Smooth muscle cell (in vitro differentiated cells): ENCODE data around the gene MRPL48. TPM values are rescaled to one million over a fixed set of nuclear protein-coding genes. Genes with fewer than 3 reads are reported as not detected.

Source experiments
- DNase-seq: peaks from one replicate; lab custom pipeline; 2025; ENCODE audit not compliant: unreplicated experiment; lab: John Stamatoyannopoulos, UW
- H2AFZ ChIP-seq: fragments of 200-600 bp; sonication (generic); 2 replicates; pipeline ENCODE4 v1.6.0; 2016; ENCODE audit warnings: antibody characterized with exemption, low read depth, mild to moderate bottlenecking
- H3F3A ChIP-seq: fragments of 200-600 bp; sonication (generic); 2 replicates; pipeline ENCODE4 v1.6.0; 2017; ENCODE audit warnings: antibody characterized with exemption, low read depth
- H3K27ac ChIP-seq: fragments of 200-600 bp; sonication (generic); 2 replicates; pipeline ENCODE4 v1.5.1; 2016; ENCODE audit warnings: low read depth, mild to moderate bottlenecking
- H3K27me3 ChIP-seq: fragments of 200-600 bp; sonication (generic); 2 replicates; pipeline ENCODE4 v1.6.1; 2016; ENCODE audit warnings: low read depth, mild to moderate bottlenecking
- H3K36me3 ChIP-seq: fragments of 200-600 bp; sonication (generic); 2 replicates; pipeline ENCODE4 v1.5.1; 2016; ENCODE audit warnings: low read depth
- H3K4me1 ChIP-seq: fragments of 200-600 bp; sonication (generic); 2 replicates; pipeline ENCODE4 v1.5.1; 2016; ENCODE audit warnings: low read depth
- H3K4me2 ChIP-seq: fragments of 200-600 bp; sonication (generic); 2 replicates; pipeline ENCODE4 v1.6.0; 2016; ENCODE audit warnings: mild to moderate bottlenecking
- H3K4me3 ChIP-seq: fragments of 200-600 bp; sonication (generic); 2 replicates; pipeline ENCODE4 v1.5.1; 2016; ENCODE audit warnings: mild to moderate bottlenecking
- H3K79me2 ChIP-seq: fragments of 200-600 bp; sonication (generic); 2 replicates; pipeline ENCODE4 v1.6.0; 2016; ENCODE audit warnings: low read depth, mild to moderate bottlenecking
- H3K9ac ChIP-seq: fragments of 200-600 bp; sonication (generic); 2 replicates; pipeline ENCODE4 v1.6.0; 2016; ENCODE audit warnings: low read depth
- H3K9me3 ChIP-seq: fragments of 200-600 bp; sonication (generic); replicated peaks from 2 replicates; pipeline ENCODE4 v1.5.1; 2016; ENCODE audit warnings: low read depth
- H4K20me1 ChIP-seq: fragments of 200-600 bp; sonication (generic); 2 replicates; pipeline ENCODE4 v1.6.0; 2016; ENCODE audit warnings: low read depth
- CTCF ChIP-seq: fragments of 200-600 bp; sonication (generic); IDR thresholded peaks from 2 replicates; pipeline ENCODE4 v1.5.1; 2017; ENCODE audit warnings: borderline replicate concordance, mild to moderate bottlenecking, antibody characterized with exemption; ENCODE audit not compliant: insufficient read depth, poor library complexity, severe bottlenecking
- WGBS: methylation state at CpG from one replicate; pipeline ENCODE4 v1.1.7; 2016; ENCODE audit warnings: low lambda C conversion rate; 5-methylcytosine and 5-hydroxymethylcytosine counted together
- polyA plus RNA-seq: library from polyadenylated mRNA; unstranded; fragments of >200 nt; fragmentation: Nextera tagmentation; extraction: Ambion mirVana; gene quantifications from 2 replicates; pipeline ENCODE4 v1.2.1, GENCODE V29; 2016
- total RNA-seq: library from RNA; depleted of rRNA; stranded (reverse); fragments of >200 nt; gene quantifications from 2 replicates; pipeline ENCODE4 v1.2.3, GENCODE V29; 2014

Gene MRPL48
- total and polyA plus RNA-seq, 2 experiments from 2014 or later: 26.4 to 65.3 TPM

DNA sequence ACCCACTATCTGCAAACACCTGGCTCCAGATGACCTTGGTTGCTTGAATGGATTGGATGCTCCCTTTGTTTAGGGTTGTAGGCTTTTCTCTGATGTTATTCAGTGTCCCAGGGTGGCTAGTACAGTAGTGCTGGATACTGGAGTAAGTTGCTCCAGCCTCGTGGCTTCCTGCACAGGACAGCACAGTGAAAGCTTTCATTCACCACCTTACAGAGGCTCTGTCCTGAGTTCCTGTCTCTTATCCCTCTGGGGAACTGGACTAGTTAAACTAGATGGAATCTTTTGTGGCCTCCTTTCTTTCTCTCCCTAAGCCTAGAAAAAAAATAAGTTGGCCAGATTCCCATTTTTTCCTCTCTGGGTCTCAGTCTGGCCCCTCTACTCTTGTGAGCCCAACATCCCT lies 42.6 kb downstream of the MRPL48 start:
- H3K4me2 ChIP-seq: no peak overlapping the region
- H3K4me3 ChIP-seq: no peak overlapping the region
- no peaks in the 10 kb centered on the region for H3K4me1 ChIP-seq
- no peaks in the 10 kb centered on the region for H3K27me3 ChIP-seq
- no peaks in the 10 kb centered on the region for H3K79me2 ChIP-seq
- H3K27ac ChIP-seq: no peak overlapping the region
- 83% methylated on average over 1 of the region's 1 CpG for WGBS
- TF ChIP-seq CTCF: no peak
- no peak overlapping the region for H3K9ac ChIP-seq
- no peak overlapping the region for H2AFZ ChIP-seq
- no peaks in the 10 kb centered on the region for H3K9me3 ChIP-seq
- DNase-seq: no peak
- peaks cover 6% of the 10 kb centered on the region for H3K36me3 ChIP-seq
- no peaks in the 10 kb centered on the region for H4K20me1 ChIP-seq
- no peaks in the 10 kb centered on the region for H3F3A ChIP-seq

DNA sequence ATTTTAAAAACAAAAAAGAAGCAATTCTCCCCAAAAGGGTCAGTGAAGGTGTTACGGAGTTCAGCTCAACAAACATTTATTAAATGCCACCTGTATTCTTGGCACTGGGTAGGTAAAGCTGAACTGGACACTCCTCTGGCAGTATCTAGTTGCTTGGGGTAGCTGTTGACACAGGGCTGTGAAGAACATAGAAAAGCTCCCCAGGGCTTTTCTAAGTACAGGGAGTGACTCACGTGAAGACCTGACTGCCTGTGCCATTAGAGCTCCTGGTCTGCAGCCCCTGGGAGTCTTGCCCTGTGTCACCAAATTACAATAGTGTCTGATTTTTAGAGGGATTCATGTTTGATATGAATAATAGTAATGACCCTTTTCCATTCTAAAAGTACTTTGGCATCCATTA lies 45.4 kb downstream of the MRPL48 start:
- Histone ChIP-seq H4K20me1 (no peaks in the 10 kb centered on the region), H3K4me3 (no peak overlapping the region), H3K9ac (no peak overlapping the region), H3K4me2 (no peak overlapping the region), H3K27ac (no peak overlapping the region), H3K4me1 (no peaks in the 10 kb centered on the region), H3K36me3 (no peaks in the 10 kb centered on the region), H3F3A (no peaks in the 10 kb centered on the region), H3K27me3 (no peaks in the 10 kb centered on the region), H3K9me3 (no peaks in the 10 kb centered on the region), H3K79me2 (no peaks in the 10 kb centered on the region), H2AFZ (no peak overlapping the region)
- no peak for TF ChIP-seq CTCF
- no peak for DNase-seq
- 80% methylated on average over 2 of the region's 2 CpGs for WGBS

- WGBS: 56% methylated on average over 3 of the region's 3 CpGs
- no peaks in the 10 kb centered on the region for H3K27me3 ChIP-seq
- H3K9ac ChIP-seq: no peak overlapping the region
- H2AFZ ChIP-seq: no peak overlapping the region
- no peaks in the 10 kb centered on the region for H3K79me2 ChIP-seq
- DNase-seq: no peak
- no peaks in the 10 kb centered on the region for H3K36me3 ChIP-seq
- TF ChIP-seq CTCF: no peak
- H3K4me3 ChIP-seq: no peak overlapping the region
- H3K9me3 ChIP-seq: no peaks in the 10 kb centered on the region
- no peaks in the 10 kb centered on the region for H4K20me1 ChIP-seq
- peak overlapping the region; percentile 15 for H3K4me2 ChIP-seq
- peaks cover 9% of the 10 kb centered on the region for H3K4me1 ChIP-seq
- no peaks in the 10 kb centered on the region for H3F3A ChIP-seq
- peak overlapping the region; percentile 33 for H3K27ac ChIP-seq
Observed at GRCh38 chr11:73838443-73839122, 50.9 kb downstream of the MRPL48 start.

DNA sequence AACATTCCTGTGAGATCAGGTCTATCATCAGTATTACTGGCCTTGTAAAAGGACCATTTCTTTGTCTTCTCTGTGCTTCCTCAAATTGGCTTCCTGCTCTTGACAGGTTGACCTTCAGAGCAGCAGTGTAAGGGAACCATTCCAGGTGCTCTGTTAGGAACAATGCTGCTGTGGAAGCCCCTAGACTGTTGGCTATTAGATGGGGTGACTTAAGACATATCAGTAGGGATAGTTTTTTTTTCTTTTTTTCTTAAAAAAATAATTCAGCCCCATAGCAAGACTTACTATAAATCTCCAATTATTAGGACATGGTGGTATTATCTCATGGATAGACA lies 51.4 kb downstream of the MRPL48 start:
- Histone ChIP-seq H3K9me3 (no peaks in the 10 kb centered on the region), H3K9ac (no peak overlapping the region), H3K4me1 (peaks cover 9% of the 10 kb centered on the region), H3K4me3 (no peak overlapping the region), H4K20me1 (no peaks in the 10 kb centered on the region), H2AFZ (no peak overlapping the region), H3K27ac (no peak overlapping the region), H3K79me2 (no peaks in the 10 kb centered on the region), H3K27me3 (no peaks in the 10 kb centered on the region), H3K36me3 (no peaks in the 10 kb centered on the region), H3K4me2 (no peak overlapping the region), H3F3A (no peaks in the 10 kb centered on the region)
- TF ChIP-seq CTCF: no peak
- no peak for DNase-seq
